Endodermal cell (in vitro differentiated cells): ENCODE measurements around the gene SLC38A10. TPM values are rescaled to one million over a fixed set of nuclear protein-coding genes. Genes with fewer than 3 reads are reported as not detected.

Experiments
- DNase-seq: peaks from one replicate; pipeline ENCODE4 v3.0.0-alpha.2; 2017
- H3K27ac ChIP-seq: 2 replicates; pipeline ENCODE4 v1.5.1; 2013; ENCODE audit warnings: mild to moderate bottlenecking, low read depth, low read length, moderate library complexity
- H3K27me3 ChIP-seq: 2 replicates; pipeline ENCODE4 v1.6.1; 2013; ENCODE audit warnings: mild to moderate bottlenecking, low read length, moderate library complexity; ENCODE audit not compliant: insufficient read depth, control insufficient read depth, poor library complexity, severe bottlenecking
- H3K36me3 ChIP-seq: 2 replicates; pipeline ENCODE4 v1.7.0; 2013; ENCODE audit warnings: mild to moderate bottlenecking, low read length, moderate library complexity; ENCODE audit not compliant: control insufficient read depth, insufficient read depth
- H3K4me1 ChIP-seq: one replicate; pipeline ENCODE4 v1.7.0; 2013; ENCODE audit warnings: low read length; ENCODE audit not compliant: control insufficient read depth, insufficient read depth
- H3K4me3 ChIP-seq: 2 replicates; pipeline ENCODE4 v1.5.1; 2013; ENCODE audit warnings: mild to moderate bottlenecking, low read length, moderate library complexity
- H3K9ac ChIP-seq: 2 replicates; pipeline ENCODE4 v1.6.1; 2013; ENCODE audit warnings: mild to moderate bottlenecking, low read length, moderate library complexity; ENCODE audit not compliant: poor library complexity, severe bottlenecking; ENCODE audit errors: extremely low read depth
- H3K9me3 ChIP-seq: 2 replicates; pipeline ENCODE4 v1.6.1; 2013; ENCODE audit warnings: mild to moderate bottlenecking, low read length, moderate library complexity; ENCODE audit not compliant: control insufficient read depth
- H3K27ac Mint-ChIP-seq: 2 replicates; pipeline ENCODE4 v1.8.0; 2020; ENCODE audit warnings: mixed read lengths
- H3K27me3 Mint-ChIP-seq: 2 replicates; pipeline ENCODE4 v1.8.0; 2021; ENCODE audit warnings: mild to moderate bottlenecking, mixed read lengths; ENCODE audit not compliant: insufficient read depth
- H3K36me3 Mint-ChIP-seq: 2 replicates; pipeline ENCODE4 v1.8.0; 2020; ENCODE audit warnings: low read depth, mixed read lengths
- H3K4me1 Mint-ChIP-seq: 2 replicates; pipeline ENCODE4 v1.8.0; 2020; ENCODE audit warnings: mixed read lengths
- H3K4me3 Mint-ChIP-seq: 2 replicates; pipeline ENCODE4 v1.8.0; 2020; ENCODE audit warnings: mild to moderate bottlenecking, moderate library complexity, mixed read lengths
- H3K9me3 Mint-ChIP-seq: 2 replicates; pipeline ENCODE4 v1.8.0; 2020; ENCODE audit warnings: mild to moderate bottlenecking, mixed read lengths
- CTCF ChIP-seq: fragments of 200-600 bp; sonication (generic); conservative IDR thresholded peaks from 2 replicates; pipeline ENCODE4 v1.5.0; 2021; ENCODE audit warnings: antibody characterized with exemption, mild to moderate bottlenecking
- WGBS, 2 experiments: methylation state at CpG; one replicate each; pipeline versions ENCODE4 v1.1.5 to v1.1.7; 2013; ENCODE audit warnings: missing lambda C conversion rate in 2 of 2, mixed read lengths in 1 of 2; ENCODE audit not compliant: insufficient coverage in 1 of 2, insufficient read length in 1 of 2; 5-methylcytosine and 5-hydroxymethylcytosine counted together
- total RNA-seq, 2 donors: library from RNA; stranded (reverse); fragmentation: NEBNext Ultra II Directional in 1 of 2; extraction: Animal tissue kit (Norgen Biotek cat#: 25700) in 1 of 2; gene quantifications; 2 replicates in 1 of 2; 3 replicates in 1 of 2; pipeline ENCODE4 v1.2.1, GENCODE V29; 2021

SLC38A10 gene
- total RNA-seq, 2 donors from 2014 or later: 60.2 to 90.3 TPM

DNA sequence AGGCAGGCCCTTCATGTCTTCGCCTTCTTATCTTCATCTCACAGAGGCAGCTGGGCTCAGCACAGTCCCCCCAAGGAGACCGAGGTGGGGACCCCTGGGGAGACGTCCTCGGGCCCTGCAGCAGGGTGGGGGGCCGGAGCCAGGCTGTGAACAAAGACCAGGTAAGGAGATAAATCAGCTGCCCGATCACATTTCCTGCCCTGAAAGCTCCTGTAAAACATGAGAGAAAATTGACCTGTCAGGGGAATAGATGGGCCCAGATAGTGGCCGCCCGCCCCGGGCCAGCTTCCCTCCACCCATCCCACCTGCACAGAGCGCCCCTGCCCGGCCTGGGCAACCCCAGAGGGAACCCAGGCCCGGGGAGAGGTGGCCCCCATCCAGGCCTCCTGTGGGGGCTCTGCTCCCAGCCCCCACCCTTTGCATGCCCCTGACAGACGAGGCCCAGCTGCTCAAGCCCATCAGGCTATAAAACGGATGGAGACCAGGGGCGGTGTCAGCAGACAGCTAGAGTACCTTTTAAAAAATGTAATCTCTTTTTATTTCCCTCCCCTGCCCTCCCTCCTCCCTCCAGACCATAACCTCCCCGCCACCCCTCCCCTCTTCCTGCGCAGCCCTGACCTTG, 18.8 kb upstream of the SLC38A10 start:
- WGBS, 2 experiments: 89 to 92% methylated on average over 9 to 17 of the region's 17 CpGs
- Mint-ChIP-seq H3K27me3 (no peaks in the 10 kb centered on the region), H3K27ac (no peak overlapping the region), H3K36me3 (no peaks in the 10 kb centered on the region), H3K4me3 (no peak overlapping the region), H3K9me3 (no peaks in the 10 kb centered on the region), H3K4me1 (peaks cover 14% of the 10 kb centered on the region)
- no peaks in the 10 kb centered on the region for H3K27me3 ChIP-seq
- no peak overlapping the region for H3K4me3 ChIP-seq
- no peak for DNase-seq
- H3K4me1 ChIP-seq: peaks cover 8% of the 10 kb centered on the region
- TF ChIP-seq CTCF: no peak
- H3K27ac ChIP-seq: no peak overlapping the region
- H3K9me3 ChIP-seq: no peaks in the 10 kb centered on the region
- H3K36me3 ChIP-seq: no peaks in the 10 kb centered on the region
- no peak overlapping the region for H3K9ac ChIP-seq

DNA sequence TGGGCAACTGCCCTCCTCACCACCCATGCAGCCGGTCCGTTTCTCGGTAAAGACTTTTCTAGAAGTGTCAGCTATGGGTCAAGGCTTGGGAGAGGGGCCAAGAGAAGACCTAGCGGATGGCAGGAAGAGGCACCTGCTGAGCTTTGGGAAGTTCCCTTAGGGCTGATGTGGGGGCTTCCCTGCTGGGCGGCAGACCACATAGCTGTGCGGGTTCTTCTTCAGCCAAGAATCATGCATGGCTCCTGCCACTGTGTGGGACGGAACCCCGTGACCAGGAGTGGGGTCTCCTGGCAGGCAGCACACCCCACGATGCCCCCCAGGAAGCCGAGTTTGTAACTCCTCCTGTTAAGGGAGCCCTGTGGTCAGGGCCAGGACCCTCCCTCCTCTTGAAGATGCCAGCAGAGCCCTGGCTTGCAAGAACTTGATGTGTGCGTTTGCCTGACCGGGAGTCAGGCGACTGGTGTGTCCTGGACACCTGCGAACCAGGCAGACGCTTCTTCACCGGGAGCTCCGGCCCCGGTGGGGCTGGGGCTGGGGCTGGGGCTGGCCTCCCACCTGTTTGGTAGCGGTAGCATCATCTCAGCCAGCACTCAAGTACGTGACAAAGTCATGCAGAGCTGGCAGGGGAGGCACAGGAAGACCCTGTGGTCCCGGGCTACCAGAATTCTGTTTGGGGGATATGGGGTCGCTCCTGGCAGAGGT, 17.7 kb upstream of the SLC38A10 start:
- H3K9me3 Mint-ChIP-seq: no peaks in the 10 kb centered on the region
- no peak for DNase-seq
- no peaks in the 10 kb centered on the region for H3K9me3 ChIP-seq
- no peaks in the 10 kb centered on the region for H3K27me3 Mint-ChIP-seq
- H3K27ac ChIP-seq: no peak overlapping the region
- peaks cover 8% of the 10 kb centered on the region for H3K4me1 ChIP-seq
- TF ChIP-seq CTCF: no peak
- no peak overlapping the region for H3K4me3 ChIP-seq
- H3K27me3 ChIP-seq: no peaks in the 10 kb centered on the region
- no peak overlapping the region for H3K4me3 Mint-ChIP-seq
- no peaks in the 10 kb centered on the region for H3K36me3 ChIP-seq
- H3K4me1 Mint-ChIP-seq: peaks cover 11% of the 10 kb centered on the region
- H3K27ac Mint-ChIP-seq: no peak overlapping the region
- 86 to 89% methylated on average over 18 to 22 of the region's 22 CpGs for WGBS, 2 experiments
- no peak overlapping the region for H3K9ac ChIP-seq
- no peaks in the 10 kb centered on the region for H3K36me3 Mint-ChIP-seq

GRCh38 chr17:81311946-81312345, 16.8 kb upstream of the SLC38A10 start:
- Histone ChIP-seq H3K36me3 (no peaks in the 10 kb centered on the region), H3K4me1 (peaks cover 8% of the 10 kb centered on the region), H3K9ac (no peak overlapping the region), H3K9me3 (no peaks in the 10 kb centered on the region), H3K4me3 (no peak overlapping the region), H3K27me3 (no peaks in the 10 kb centered on the region), H3K27ac (no peak overlapping the region)
- no peaks in the 10 kb centered on the region for H3K27me3 Mint-ChIP-seq
- no peaks in the 10 kb centered on the region for H3K9me3 Mint-ChIP-seq
- WGBS, 2 experiments: 88% methylated on average over 11 to 14 of the region's 14 CpGs
- peaks cover 10% of the 10 kb centered on the region for H3K4me1 Mint-ChIP-seq
- DNase-seq: no peak
- no peak for TF ChIP-seq CTCF
- H3K4me3 Mint-ChIP-seq: no peak overlapping the region
- no peaks in the 10 kb centered on the region for H3K36me3 Mint-ChIP-seq
- no peak overlapping the region for H3K27ac Mint-ChIP-seq
